Activated CD4-positive, alpha-beta T cell treated with anti-CD3 and anti-CD28 coated beads, Interleukin-2, amount 50 U/mL, for 16 hours (primary cell): ENCODE data around the gene RRP1B.
"Not testable (repeated sequence)": the region's sequence is repeated elsewhere in the genome, so short reads cannot be mapped to it uniquely, and the experiment has no call there.

Experiments
- DNase-seq: peaks from one replicate; pipeline ENCODE4 v3.0.0-alpha.2; 2020

The RRP1B gene

DNA sequence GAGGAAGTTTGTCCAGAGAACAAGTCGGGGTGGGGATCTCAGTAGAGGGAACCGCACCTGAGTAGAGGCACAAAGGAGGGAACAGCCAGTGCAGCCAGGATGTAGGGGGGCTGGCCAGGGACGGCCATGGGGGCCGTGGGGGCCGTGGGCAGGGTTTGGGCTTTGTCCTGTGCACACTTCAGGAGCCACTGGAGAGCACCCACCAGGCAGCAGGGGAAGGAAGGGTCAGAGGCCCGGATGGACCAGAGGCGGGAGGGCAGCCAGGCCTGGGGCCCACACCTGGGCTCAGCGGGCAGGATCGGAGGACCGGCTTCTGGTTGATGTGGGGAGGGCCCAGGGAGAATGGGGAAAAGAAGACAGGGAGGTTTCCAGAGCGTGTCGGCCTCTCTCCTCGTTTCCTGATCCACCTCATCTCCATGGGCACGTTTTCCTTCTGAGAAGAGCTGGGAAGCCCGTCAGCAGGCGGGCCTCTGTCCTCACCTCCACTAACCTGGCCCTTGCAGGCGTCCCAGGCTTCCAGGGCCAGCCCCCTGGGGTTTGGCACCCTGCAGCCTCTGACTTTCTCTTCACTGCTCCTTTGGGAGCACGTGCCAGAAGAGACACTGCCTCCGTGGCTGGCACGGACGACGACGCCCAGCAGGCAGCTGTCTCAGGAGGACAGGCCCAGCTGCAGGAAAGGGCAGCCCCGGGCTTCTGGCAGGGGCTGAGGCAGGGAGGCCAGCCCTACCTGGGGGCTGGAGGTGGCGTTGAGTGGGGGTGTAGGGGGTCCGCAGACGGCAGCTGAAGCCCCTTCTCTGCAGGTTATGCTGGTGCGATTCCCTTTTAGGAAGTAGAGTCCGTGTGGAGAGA lies 42.8 kb downstream of the RRP1B start:
- DNase-seq = no peak

DNA sequence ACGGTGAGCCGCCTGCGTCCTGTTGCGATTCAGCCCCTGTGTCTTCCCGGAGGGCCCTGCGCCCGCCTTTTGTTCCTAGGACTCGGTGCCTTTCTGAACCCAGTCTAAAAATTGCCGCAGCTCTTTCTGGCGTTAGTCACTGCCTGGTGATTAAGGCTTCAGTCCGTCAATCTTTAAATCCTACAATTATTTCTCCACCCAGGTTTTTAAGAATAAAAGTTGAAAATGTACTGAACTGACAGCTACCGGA lies 43.4 kb downstream of the RRP1B start:
- no peak for DNase-seq

DNA sequence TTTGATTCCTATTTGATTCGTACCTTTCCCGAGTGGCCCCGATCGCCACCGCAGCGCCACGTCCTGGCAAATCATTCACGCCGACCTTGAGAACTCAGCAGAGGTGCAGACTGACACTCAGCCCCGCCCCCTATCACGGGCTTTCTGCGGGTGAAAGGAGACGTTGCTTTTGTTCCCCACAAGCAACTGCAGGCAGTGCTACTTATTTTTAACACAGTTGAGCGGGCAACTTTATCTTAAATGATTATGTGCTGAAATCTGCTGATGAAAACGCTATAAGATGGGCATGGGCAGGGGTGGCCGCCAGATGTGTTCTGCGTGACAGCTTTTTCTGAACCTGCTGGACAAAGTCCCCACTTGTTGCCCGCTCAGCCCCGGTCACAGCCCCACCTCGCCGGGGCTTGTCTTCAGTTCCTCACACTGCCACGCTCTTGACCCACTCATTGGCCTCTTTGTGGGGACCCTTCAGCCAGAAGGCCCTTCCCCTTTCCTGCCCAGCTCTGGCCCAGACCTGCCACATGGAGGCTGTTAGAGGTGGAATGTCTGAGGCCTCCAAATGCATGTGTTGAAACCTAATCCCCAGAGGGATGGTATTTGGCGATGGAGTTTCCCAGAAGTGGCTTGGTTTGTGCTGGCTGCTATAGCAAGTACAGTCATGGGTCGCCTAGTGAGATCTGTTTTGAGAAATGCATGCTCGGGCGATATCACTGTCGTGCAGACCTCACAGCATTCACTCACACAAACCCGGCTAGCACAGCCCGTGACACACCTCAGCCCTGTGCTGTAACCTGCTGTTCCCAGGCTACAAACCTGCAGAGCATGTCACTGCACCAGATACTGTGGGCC lies 43.9 kb downstream of the RRP1B start:
- no peak for DNase-seq

DNA sequence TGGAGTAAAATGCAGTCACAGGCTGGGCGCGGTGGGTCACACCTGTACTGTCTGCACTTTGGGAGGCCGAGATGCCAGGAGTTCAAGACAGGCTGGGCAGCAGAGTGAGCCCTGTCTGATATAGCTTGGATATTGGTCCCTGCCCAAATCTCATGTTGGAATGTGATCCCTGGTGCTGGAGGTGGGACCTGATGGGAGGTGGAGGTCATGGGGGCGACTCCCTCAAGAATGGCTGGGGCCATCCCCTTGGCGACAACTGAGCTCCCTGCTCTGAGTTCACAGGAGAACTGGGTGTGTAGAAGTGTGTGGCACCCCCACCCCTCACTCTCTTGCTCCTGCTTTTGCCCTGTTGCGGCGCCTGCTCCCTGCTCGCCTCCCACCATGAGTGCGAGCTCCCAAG lies 48.1 kb downstream of the RRP1B start:
- no peak for DNase-seq

DNA sequence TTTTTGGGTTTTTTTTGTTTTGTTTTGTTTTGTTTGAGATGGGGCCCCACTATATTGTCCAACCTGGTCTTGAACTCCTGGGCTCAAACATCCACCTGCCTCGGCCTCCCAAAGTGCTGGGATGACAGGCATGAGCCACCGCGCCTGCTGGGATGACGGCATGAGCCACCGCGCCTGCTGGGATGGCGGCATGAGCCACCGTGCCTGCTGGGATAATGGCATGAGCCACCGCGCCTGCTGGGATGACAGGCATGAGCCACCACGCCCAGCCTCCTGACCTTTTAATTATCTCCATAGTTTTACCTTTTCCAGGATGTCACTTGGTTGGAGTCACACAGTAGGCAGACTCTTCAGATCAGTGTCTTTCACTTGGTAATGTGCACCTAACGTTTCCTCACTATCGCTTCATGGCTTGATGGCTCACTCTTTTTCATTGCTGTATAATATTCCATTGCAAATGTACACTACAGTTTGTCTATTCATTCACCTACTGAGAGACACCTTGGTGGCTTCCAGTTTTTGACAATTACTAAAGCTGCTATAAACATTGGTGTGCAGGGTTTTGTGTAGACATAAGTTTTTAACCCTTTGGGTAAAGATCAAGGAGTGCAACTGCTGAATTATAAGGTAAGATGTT lies 49.5 kb downstream of the RRP1B start:
- DNase-seq = no peak

DNA sequence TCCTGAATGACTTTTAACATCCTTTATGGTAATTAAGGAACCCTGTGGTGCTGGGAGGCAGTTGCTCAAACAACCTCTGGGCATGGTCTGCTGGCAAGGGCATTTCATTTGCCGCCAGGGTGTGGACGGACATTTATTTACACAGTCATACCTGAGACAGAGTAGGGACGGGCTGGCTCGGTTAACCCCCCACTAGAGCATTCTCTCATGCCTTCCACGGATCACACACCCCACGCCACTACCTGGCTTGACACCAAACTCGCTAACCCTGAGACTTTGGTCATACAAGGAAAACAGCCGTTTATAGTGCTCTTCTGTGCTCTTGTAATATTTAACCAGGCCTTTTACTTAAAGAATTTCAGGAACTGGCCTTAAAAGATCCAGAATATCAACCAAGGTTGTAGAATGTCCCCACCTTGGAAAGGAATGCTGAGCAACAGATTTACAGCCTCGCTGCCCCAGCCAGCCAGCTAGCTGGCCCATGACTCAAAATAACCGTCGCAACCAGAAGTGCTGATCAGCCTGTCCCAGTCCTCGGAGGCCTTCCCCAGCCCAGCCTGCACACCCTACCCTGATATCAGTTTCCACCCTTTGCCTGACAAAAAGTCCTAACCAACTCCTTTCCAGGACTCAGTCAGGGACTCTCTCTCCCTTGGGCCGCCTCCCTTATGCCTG lies 53.0 kb downstream of the RRP1B start:
- DNase-seq = no peak

DNA sequence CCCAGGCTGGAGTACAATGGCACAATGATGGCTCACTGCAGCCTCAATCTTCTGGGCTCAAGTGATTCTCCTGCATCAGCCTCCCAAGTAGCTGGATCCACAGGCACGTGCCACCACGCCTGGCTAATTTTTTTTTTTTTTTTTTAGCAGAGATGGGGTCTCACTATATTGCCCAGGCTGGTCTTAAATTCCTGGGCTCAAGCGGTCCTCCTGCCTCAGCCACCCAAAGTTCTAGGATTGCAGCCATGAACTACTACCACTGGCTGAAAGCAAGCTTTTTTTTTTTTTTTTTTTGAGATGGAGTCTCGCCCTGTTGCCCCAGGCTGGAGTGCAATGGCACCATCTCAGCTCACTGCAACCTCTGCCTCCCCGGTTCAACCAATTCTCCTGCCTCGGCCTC lies 53.8 kb downstream of the RRP1B start:
- not testable (repeated sequence) for DNase-seq

DNA sequence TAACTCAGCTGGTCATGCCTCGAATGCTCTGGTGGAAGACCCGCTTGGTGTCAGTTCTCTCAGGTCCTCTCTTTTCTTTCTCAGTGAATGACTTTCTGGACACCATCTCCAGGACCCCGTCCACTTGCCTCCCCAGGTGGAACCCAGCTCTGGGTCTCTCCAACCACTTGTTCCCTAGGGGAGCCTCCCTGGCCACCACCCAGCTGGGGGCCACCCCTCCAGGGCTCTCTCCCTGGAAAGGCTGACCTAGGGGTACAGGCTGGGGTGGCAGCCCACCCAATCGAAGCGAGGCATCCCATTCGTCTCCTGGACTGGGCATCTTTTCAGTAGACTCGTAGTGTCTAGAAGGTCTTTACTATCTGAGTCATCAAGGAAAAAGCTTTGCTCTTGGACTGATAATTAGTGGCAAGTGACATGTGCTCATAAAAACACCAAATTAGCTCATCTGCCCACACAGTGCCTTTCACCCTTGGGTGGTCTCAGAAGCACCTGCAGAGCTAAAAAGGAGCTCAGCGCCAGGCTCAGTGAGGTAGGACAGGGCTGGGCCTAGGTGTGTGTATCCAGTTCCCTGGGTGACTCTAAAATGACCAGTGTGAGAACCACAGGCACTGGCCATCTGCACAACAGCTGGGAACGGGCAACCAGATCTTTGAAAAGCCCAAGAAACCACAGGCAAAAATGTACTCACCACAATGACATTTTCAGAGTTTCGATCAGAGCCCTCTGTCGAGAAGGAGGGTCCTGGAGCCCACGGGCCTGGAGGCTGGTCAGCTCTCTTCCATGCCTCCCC lies 57.2 kb downstream of the RRP1B start:
- no peak for DNase-seq

DNA sequence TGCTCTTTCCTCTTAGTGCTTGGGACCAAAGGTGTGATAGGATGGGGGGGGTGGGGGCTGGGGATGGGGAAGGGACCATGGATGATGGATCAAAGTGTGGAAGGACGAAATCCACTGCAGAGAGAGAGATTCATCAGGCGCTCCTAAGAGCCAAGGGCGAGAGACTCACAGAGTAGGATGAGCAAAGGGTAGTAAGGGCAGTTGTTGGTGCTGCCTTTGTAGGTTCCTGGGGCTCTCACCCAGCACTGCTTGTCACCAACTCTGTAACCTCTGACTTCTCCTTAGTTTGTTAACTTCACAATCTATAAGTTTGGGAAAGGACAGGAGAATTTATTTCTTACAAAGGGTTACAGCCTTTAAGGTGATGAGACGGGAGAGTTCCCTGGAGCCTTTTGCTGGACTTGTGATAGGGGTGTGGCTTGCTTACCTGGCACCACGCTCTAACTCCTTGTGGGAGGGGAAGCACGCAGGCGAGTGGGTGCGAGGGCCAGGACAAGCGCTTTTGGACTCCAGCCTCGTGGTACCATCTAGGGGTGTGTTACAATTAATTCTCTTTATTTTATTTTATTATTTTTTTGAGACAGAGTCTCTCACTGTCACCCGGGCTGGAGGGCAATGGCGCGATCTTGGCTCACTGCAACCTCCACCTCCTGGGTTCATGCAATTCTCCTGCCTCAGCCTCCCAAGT lies 58.0 kb downstream of the RRP1B start:
- DNase-seq = no peak

DNA sequence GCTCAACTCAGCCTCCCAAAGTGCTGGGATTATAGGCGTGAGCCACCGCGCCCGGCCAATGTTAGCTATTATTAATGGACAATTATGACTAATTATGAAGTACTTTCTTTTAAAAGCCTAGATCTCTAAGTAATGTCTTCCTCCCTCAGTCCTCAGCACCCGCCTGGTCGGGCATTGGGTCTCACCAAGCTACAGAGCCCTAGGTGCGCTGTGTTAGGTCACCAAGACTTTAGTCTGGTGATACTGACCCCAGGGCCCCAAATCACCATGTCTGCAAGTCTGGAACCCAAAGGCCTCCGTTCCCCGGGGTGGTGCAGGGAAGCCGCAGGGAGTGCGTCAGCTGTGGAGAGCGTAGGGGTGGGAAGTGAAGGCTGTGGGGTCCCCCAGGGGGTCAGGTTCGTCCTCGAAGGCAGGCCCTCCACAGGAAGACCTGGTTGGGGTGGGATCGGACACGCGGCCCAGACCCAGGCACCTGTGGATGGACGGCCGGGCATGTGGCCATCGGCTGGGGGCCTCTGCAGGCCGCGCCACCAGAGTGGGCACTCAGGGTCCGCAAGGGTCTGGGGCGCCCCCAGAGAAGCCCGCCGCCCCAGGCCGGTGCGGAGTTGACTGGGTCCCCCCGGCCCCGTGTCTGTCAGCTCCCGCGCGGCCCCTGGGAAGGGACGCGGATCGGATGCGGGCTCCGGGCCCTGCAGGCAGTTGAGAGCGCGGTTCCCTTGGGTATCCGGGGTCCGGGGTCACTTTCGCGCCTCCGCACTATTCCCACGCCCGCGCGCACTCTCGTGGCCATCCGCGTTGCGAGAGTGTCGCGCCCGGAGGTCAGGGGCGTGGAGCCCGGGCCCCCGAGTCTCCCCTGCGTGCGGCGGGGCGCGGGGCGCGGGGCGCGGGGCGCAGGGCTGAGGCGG lies 58.9 kb downstream of the RRP1B start:
- no peak for DNase-seq

DNA sequence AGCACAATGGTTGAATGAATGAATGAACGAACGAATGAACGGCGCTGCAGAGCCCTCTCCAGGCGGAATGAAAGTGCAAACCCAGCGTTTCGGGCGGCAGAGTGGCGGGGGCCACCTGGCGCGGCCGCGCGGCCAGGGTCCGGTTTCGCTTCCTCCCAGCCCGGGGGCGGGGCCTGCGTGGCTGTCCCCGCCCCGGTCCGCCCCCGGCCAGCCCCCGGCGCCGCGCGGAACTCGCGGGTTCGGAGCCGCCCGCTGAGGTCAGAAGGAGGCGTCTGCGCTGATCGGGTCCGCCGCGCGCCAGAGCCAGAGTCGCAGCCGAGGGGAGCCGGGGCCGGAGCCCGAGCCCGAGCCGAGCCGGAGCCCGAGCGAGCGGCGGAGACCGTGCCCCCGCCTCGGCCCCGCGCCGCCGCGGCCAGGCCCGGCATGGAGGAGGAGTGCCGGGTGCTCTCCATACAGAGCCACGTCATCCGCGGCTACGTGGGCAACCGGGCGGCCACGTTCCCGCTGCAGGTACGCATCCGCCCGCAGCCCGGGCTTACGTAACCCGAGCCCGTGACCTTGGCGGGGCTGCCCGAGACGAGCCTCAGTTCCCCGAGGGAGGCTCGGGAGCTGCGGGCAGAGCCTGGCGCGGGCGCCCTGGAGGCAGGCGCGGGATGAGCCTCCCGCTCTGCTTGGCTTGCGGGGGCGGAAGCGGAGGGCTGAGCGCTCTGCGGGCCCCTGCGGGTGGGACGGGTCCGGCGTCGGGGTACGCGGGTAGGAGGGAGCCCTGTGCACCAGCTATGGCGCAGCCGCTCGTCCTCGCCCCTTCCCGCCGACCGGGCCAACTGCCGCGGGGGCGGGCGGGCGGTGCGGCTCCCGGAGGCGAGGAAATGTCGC lies 59.8 kb downstream of the RRP1B start, which contains the start of gene PDXK:
Gene PDXK (plus strand): TSS at position 258 of the 876 bp plus-strand sequence. CDS start 166 bp downstream, at position 424.
- peak; percentile 85 for DNase-seq

DNA sequence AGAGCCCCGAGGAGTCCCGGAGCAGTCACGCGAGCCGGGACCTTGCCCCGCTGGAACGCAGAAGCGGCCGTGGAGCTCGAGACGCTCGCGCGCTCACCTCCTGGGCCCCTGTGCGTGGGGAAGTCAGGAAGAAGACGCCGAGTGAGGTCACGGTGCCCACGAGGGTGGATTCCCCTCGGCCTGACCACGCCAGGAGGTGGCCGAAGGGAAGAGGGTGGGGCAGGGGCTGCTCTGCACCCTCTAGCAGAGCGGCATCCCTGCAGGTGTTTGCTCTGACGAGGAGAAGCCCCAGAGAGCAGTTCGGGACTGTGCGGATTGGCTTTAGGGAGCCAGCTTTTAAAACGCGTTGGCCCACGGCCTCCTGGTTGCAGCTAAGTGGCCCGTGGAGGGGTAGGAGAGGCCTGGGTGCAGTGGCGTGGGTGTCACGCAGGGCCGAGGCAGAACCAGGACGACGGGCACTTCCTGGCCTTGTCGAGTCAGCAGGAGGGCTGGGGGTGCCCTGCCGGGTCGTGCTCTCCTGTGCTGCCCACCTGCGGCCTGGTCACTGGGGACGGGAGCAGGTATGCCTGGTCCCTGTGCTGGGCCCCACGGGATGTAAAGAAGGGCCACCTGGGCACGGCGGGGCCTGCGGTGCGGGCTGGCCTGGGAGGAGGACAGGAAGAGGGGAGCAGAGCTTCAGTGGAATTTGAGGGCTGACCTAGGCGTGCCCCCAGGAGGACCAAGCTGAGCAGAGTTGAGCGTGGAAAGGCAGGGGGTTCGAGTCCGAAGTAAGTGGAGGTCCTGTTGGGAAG lies 60.6 kb downstream of the RRP1B start:
- DNase-seq = peak; percentile 25

DNA sequence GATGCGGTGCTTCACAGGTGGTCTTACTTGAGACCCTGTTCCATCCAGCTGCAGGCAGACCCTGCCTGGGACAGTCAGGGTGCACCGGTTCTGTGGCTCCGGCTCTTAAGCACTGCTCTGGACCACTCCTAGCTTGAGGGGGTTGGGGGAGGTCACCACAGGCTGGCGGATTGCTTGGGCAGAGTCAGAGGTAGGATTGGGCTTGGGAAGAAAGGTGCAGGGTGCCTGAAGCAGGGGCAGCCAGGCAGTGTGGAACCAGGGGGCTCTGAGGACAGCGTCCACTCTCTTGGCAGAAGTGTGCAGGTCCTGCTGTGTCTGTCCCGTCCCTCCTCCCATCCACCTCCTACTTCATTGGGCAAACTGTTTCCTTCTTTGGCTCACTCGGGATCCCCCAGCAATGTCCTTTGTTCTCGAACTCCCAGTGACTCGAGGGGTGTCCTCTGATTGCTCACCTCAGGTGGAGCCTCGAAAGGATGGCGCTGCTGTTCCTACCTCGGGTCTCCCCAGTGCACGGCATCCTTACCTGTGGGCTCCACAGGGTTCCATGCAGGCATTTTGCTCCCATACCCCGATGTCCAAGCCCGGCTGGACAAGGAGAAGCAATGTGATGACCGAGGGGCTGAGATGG lies 61.3 kb downstream of the RRP1B start:
- DNase-seq = no peak

DNA sequence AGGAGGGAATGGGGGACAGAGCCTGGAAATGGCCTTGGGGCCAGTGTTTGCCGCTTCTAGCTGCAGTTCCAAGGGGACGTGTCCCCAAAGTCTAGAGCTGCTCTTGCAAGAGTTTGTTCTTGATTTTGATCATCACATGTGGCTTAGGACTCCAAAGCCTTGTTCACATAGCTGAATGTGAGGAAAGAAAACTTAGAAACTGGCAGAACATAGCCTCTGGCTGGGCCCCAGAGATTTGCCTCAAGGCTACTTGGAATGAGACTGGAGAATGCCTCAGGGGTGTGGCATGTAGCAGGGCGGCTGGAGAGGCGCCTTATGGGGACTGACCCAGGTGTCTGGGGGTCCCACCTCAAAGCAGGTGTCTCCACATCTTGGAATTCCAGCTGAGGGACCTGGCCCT lies 61.8 kb downstream of the RRP1B start:
- no peak for DNase-seq

DNA sequence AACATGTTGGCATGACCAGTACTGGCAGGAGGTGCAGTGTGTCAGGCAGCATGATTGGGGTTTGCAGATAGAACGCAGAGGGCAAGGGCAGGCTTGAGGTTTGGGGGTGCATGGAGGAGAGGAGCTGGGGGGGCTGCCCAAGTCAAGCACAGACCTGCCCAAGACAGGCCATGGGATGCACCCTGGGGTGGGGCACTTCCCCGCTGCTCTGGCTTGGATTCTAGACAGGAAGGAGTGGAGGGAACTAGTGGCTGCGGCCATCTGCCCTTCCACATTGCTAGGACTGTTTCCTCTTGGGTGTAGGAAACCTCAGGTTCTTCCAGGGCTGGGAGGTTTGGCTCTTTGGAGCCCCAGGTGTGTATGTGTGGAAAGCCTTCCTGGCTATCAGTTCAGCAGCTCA lies 62.6 kb downstream of the RRP1B start:
- no peak for DNase-seq

DNA sequence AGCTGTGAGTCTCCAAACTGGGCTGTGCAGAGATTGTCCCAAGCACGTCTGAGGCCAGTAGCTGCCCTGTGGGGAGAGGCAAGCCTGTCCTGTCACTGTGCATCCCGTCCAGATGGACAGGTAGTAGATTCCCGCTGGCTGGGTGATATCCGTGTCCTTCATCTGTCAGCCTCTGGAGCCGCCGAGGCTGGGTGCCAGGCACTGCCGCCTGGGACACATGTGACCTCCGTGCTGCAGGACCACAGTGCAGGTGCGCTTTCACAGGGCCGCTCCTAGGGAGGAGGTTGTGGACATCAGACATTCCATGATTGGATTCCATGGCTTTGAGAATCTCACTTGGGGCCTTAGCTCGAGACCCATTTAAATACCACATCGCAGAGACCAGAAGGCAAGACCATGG lies 64.3 kb downstream of the RRP1B start:
- no peak for DNase-seq

DNA sequence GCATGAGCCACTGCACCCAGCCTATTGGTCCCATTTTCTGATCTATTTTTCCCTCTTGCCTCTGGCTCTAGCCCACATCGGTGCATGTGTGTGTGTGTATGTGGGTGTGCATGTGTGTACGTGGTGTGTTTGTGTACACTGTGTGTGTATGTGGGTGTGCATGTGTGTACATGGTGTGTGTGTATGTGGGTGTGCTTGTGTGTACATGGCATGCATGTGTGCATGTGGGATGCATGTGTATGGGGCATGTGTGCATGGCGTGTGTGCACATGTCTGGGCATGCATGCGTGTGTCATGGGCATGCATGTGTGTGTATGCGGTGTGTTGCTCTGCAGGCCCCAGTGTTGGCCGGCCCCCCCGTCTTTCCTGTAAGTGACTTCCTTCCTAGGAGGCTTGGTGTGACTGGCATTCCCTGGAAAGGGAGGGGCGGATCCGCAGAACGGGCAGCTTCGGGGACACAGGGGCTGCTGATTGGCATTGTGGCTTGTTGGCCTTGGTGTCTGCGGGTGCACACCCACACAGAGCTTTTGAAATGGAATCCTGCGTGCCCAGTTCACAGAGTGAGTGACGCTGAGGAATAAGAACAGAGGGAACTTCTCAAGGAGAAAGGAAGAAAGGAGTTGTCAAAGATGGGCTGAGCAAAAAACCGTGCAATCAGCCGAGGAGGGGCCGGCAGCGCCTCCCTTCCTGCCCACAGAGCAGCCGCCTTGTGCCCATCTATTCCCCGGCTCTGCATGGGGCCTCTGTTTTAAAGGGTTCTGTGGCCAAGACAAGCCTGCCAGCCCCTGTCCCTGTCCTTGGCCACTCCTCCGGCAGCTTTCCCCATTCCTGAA lies 67.5 kb downstream of the RRP1B start:
- no peak for DNase-seq
